Muscle of arm (tissue), 12 donors: ENCODE results near the gene LPP. TPM values are rescaled to one million over a fixed set of nuclear protein-coding genes. Genes with fewer than 3 reads are reported as not detected.

ENCODE experiments used
- DNase-seq: peaks from one replicate; pipeline ENCODE4 v3.0.0-alpha.2; 2013
- polyA plus RNA-seq, 12 donors: library from polyadenylated mRNA; unstranded; fragments of 120-200 nt; gene quantifications; one replicate each; pipeline ENCODE4 v1.2.1, GENCODE V29; 2013; ENCODE audit not compliant: insufficient read length in 12 of 12

LPP gene
- polyA plus RNA-seq, 12 donors: 13.8 to 39.6 (median 16.4) TPM; not detected in 1

DNA sequence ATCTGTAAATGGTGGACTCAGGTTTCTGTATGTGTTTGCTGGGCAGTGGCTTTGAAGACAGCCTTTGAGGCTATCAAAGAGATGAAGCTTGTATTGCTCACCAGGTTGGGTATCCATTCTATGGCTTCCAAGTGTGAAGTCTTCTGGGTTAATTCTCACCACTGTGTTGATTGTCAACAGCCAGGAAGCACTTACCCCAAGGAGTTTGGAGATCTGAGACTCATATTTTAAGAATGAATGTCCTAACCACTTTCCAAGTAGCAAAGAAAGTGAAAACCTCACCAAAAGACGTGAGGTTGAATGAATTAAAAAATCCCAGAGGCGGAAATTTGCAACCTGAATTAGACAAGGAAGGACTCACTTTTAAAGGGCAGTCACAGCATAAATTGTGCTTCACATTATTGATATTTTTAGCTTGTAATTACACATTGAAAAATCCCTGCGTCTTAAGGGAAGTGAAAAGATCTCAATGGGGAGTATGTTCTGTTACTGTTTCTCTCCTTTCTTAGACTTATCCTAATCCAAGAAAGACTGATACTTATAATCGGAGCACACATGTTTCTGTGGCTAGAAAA lies 713.8 kb downstream of the LPP start:
- no peak for DNase-seq

DNA sequence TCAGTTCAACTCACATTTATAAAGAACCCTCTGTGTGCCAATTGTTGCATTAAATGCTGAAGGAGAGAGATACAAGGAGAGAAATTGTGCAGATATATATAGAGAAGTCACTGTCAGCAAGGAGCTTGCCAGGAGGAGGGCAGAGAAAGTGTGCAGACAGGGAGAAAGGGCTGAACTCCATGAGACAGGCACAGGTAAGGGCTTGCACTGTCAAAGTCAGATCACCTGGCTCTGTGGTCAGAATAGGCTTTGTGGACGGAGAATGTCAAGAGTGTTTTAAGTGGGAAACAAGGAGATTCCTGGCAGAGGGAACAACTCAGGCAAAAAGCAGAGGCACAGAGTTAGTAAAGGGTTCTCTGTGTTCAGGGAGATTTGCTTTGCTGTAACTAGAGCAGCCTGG lies 714.8 kb downstream of the LPP start:
- no peak for DNase-seq

DNA sequence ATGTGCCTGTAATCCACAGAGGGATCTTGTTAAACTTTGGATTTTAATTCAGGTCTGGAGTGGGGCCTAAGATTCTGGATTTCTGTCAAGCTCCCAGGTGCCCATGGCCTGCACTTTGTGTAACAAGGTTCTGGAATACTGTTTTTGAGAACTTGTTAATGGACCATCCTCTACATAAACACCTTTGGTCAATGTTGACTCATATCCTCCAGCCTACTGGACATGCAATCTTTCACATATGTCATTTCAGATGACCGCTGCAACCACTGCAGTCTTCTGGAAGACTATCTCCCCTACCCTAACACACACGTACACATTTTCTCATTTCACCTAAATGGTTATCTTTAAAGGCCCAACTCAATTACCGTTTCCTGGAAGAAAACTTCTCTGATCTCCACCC lies 715.7 kb downstream of the LPP start:
- no peak for DNase-seq

DNA sequence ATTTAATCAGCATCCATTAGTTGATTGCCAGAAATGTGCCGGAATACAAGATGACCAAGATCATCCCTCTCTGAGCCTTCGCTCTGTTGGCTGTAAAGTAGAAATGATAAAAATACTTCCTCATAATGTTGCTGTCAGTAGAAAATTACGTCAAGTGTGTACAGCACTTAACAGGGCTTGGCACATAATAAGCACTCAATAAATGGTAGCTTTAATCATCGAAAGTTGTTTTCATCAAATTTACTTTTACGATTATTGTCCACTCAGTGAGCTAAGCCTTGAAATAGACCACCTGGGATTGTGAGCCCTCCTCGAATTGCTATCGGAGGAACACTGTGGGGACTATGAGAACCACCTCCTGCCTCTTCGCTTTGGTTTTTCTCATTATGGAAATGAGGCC lies 716.5 kb downstream of the LPP start:
- no peak for DNase-seq

DNA sequence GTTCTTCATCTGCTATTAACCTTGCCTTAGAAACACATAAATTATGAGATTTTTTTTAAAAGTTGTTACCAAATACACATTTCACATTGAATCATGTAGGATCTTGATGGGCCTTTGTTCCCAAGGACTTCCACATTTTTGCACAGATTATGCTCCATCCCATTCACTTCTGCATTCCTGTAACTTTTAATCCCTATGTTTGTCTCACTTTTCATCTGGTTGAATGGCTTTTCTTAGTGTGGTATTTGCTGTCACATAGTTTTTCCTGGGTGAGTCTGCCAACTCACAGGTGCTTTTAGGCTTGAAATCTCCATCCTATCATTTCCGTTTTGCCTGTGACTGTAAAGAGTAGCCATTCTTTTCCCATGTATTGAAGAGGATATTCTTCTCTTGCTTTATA lies 720.6 kb downstream of the LPP start:
- DNase-seq: no peak

DNA sequence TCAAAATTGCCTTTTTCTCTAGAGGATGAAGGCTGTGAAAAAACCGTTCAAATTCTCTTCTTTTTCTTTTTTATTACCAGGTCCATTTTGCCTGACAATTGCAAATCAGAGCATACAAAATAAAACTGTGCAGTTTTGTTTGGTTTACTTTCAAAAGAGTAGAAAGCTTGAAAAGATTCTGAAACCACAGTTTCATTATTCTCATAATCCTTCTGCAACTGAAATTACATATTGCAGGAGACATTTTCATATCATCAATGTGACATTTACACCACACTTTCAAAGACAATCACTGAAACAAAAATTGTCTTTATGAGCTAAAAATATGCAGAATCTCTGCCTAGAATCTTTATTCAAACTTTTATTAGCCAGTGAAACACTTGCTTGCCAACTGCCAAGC lies 721.5 kb downstream of the LPP start:
- no peak for DNase-seq

DNA sequence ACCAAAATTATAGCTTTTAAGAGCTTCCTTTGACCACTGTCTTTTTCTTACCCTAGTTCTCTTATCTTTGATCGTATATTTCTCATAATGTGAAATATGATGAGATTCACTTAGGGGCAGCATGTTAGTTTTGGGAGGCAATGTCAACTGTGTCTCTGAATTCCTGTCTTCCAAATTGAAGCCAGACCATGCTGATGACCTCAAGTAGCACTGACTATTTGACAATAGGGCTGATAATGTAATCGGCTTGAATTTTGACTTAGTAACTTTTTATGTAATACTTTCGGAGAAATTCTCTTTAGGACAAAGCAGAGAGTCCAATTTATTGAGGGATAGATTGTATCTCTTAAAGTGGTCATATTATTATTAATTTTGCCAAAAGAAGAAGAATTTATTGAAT lies 722.4 kb downstream of the LPP start:
- DNase-seq: no peak

DNA sequence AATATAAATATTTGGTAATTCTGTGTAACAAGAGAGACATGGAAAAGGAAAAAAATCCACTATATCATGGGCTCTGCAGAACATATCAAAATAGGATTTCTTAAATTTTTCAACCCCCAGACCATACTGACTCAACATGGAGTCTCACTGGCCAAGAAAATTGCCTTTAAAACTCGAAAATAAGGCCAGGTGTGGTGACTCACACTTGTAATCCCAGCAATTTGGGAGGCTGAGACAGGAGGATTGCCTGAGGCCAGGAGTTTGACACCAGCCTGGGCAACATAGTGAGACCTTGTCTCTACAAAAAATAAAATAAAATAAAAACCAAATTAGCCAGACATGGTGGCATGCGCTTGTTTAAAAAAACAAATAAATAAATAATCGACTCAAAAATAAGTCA lies 723.4 kb downstream of the LPP start:
- DNase-seq: no peak

DNA sequence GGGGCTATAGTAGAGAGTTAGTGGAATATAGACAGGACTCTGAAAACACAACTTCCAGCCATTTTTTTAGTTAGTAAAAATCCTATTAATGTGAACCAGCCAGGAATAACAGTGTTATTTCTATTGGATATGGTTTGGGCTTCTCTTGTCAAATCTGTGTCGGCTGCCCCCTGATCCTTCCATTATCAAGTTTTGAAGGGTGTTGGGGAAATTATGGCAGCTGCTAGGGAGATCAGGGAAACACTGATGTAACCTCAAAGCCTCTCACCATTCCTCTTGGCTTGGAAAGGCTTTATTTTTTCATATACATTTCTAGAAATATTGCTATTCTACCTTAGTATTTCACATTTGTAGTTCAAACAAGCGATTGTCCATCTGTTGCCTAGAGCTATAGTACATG lies 724.1 kb downstream of the LPP start:
- no peak for DNase-seq

DNA sequence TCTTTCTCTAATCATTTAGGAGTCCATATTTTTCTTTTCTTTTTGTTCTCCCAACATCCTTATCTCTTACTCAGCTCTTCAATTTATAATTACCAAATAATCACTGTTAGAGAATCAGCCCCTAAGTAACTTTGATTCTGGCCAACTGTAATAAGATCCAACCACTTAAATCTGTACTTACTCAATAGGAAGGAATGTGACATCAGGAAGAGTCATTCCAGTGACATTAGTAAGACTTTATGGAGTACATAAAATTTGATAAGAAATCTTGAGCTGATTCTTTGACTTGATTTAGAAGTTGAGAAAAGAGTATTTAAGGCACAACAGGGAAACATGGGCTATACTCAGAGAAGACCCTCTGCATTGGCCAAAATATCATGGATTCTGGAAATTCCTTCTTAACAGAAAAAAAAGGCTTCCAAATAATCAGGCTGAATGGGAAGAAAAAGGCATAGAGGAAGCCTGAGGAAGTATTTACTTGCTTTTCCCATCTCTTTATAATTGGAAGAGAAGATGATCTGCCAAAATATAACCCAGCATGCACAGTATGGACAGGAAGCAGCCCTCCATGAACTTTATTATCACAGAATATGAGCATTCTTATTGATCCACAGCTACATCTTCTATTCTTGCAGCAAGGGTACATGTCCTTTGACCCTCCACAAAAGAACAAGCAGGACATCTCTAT lies 728.1 kb downstream of the LPP start:
- DNase-seq: no peak

DNA sequence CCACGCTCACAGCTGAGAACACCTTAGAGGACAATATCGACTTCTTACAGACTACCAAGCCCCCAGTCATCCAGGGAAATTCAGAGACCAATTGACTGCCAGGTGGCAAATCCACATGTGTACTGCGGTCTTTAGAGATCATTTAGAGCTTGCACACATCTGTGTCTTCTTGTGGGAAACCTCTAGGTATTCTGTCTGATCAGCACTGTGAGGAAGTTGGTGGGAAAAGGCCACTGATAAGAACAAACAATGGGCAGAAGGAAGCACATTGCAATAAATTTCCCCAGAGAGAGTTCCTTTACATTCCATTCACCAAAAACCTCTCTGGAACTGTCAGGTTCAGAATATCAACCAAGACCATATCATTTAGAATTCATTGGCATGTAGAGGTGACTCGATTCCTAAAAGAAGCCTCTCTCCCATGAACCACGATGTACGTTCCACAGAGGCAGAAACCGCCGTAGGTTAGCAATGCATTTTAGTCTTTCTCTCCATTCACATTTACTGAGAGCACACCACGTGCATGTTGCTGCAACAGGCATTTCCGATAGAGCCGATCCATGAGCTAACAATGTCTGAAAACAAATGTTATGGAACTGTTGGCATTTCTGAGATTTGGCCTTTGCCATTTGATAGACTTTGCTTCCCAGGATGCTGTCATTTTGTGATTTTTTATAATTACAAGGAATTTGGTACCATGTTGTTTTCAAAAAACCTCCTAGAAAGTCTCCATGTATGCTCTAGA lies 730.5 kb downstream of the LPP start:
- DNase-seq: no peak

DNA sequence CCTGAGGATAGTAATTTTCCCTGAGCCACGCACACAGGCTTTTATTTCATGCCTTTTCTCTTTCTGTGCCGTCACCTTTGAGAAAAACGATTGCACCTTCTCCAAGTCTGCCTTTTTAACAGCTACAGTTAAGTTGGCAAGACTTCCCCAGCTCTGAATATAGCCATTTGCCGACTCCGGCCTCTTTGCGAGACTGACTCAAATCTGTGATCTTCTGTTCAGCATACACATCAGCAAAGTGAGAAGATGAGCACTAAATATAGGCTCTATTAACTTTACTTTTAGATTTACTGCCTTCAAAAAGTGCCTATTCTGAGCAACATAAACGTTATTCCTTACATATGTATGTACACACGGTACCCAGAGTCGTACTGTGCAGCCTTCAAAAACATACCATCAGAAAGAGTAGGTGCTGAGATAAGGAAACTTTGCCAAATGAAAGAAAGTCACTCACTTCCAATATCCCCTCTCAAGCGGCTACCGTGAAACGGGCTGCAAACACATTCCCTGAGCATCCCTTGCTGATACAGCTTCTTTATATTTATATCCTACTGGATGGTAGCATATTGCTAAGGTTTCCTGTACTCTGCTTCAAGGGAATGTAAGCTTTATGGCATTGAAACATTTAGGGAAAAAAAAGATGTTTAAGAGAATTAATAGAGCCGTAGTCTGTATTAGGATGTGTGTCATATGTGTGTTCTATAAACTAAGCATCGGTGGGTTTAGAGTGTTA lies 734.5 kb downstream of the LPP start:
- no peak for DNase-seq

DNA sequence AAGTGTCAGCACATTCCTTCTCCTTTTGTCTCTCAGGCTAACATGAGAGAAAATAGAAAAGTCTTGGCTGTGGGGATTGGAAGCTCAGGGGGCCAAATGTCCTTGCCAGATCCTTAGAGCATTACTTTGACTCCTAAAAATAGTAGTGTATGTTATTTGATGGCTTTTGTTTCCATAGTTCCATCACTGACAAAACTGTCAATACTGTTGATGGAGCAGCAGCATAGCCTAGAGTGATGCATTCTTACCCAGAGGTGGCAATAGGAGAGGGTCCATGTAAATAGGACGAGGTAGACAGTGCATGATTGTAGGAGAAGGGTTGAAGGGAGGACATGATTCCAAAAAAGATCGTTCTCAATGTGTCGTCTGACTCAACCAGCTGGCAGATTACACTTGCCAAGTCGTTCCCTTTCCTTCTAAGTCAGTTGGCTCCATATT lies 735.1 kb downstream of the LPP start:
- DNase-seq: no peak

DNA sequence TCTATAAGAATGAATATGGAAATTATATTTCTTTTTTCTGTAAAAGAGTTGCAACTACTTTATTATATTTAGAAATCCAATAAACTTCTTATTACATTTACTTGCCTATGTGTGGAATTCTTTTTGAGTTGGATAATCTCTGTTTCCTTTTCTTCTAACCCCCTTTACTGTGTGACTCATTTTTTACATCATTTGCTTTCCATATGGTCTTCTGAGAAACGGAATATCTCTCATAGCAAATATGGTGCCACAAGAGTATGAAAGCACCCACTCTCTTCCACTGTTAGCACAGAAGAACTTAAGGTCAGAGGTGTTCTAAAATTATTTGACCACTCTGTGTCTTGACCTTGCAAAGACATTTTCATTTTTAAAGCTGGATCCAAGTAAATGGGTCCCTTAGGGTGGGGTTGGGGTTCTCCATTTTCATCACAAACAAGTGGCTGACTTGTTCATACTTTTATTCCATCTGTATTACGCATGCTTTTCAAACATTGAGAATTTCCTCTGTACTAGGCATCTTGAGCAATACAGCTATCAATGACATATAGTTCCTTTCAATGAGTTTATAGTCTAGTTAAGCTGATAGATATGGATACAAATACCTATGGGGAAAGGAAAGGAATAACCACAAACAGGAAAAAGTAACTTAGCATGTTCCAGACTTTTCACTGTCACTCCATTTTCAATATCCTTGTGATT lies 736.8 kb downstream of the LPP start:
- DNase-seq: no peak

DNA sequence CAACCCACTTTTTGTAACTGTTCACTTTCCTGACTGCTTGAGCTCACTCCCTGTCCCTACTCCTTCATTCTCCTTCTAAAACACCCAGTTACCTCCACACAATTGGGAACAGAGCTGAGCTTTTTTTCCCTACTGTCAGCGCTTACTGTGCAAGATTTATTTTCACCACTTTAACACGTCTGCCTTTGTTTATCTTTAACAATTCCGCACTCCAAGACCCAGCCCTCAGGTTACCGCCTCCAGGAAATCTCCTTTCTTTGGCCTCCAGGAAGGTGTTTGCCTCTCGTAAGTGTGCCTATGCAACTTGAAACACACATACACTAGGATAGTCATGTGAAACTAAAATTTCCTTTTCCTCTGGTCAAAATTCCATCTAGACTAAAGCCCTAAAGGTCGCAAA lies 745.9 kb downstream of the LPP start:
- no peak for DNase-seq

DNA sequence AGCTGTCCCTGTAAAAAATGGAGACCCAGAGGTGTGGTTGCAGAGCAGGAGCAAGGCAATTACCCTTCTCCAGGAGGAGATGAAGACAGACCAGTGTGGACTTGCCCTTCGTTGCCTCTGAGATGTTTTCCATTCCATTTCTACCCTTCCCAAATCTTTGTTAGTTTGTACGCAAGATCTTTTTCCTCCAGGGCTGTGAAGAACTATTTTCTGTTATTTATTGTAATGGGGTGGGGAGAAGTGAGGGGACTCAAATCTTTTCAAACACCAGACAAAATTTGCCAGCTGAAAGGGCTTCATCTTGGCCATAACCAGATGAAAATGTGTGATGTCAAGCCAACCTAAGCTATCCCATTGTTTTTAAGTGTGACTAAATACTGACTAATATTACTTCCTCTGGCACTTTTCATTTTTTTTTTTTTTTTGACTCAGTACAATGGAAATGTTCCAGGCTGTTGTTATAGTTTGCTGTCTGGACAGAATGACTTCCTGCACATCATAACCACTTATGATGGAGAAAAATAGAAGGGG lies 746.5 kb downstream of the LPP start:
- no peak for DNase-seq

DNA sequence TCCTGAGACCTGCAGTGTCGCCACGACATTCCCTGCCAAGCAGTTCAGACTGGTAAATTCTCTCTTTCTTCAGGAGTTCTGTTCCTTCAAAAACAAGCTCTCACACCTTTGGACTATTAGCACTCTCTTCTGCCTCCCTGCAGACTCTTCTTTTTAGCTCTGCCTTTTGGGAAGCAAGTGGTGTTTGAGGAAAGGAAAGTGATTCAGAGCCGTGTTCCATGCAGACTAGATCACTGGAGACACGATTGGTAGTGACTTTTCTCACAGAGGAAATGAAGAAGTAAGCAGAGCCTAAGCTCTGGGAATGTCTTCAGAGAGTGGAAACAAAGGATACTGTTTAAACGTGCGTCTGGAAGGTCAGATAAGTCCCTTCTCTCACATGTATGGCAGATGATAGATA lies 747.2 kb downstream of the LPP start:
- DNase-seq: no peak

DNA sequence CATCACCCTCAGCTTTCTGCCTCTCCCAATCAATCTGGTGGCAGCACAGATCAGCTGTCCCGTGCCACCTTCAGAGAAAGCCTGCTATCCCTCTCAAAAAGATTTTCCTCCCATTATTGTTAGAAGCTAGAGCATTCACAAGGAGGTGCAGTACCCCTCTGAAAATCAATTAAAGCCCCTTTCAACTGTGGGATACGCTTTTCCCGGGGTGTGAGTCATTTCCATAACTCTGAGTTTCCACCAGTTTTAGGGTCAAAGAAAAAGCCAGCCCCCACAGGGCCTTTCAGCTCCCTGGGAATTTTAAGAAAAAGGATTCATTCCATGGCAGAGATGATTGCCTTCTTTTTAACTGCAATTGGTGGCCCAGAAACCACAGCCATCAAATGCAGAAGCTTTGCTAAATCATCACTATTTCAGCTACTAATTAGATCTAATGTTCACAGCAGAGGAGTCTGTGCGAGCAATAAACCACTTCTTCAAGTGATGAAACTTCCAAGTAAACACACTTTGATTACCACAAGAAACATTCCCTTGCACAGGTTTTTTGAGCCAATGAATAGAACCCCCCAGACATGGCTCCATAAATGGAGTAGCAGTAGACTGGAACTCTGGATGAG lies 747.8 kb downstream of the LPP start:
- DNase-seq: no peak

DNA sequence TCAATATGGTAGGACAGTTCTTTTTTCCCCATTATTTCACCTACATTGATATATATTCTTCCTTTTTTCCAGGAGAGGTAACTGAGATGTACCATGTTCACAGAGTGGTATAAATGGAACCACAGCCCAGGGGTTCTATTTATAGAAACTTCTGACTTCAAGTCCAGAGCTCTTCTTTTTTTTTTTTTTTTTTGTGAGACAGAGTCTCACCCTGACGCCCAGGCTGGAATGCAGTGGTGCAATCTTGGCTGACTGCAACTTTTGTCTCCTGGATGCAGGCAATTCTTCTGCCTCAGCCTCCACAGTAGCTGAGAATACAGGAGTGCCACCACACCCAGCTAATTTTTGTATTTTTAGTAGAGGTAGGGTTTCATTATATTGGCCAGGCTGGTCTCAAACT lies 750.7 kb downstream of the LPP start:
- DNase-seq: no peak

DNA sequence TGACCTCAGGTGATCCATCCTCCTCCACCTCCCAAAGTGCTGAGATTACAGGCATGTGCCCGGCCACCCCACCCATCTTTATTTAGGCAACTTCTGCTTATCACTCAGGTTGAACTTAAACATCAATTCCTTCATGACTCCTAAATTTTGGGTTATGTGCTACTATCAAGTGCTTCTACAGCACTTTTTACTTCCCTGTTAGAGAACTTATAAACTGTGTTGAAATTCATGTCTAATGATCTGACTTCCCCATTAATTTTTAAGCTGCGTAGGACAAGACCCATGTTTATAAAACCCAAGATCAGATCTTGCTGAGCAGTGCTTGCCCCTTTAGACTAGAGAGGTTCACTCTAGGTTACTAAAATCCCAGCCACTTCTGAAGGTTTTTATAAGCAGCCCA lies 751.6 kb downstream of the LPP start:
- no peak for DNase-seq

DNA sequence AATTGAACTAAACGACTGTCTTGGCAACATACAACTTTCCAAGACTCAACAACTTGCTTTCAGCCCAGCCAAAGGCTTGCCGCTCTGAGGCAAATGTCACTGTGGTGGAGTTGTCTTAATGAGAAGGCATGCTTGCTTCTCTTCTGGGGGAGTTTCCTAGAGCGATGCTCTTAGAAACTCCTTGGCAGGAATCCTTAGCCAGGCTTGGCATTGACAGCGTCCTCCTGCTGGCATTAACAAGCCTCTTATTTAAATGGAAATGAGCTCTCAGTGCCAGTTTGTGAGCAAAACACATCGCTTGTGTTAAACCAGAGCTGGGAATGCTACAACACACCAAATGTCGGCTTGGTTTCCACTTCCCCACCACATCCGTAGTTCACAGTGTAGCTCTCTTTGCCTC lies 752.3 kb downstream of the LPP start:
- no peak for DNase-seq
